GM12864 (cell line): ENCODE measurements around the gene GARS1.
"Not testable (repeated sequence)": the region's sequence is repeated elsewhere in the genome, so short reads cannot be mapped to it uniquely, and the experiment has no call there.

Source experiments
- DNase-seq: peaks from one replicate; pipeline ENCODE4 v3.0.0-alpha.2; 2011; ENCODE audit warnings: low read depth
- H3K4me3 ChIP-seq: 2 replicates; pipeline ENCODE4 v1.5.1; 2011; ENCODE audit warnings: mild to moderate bottlenecking, low read depth, low read length, control low read depth
- CTCF ChIP-seq: IDR thresholded peaks from 2 replicates; pipeline ENCODE4 v1.5.1; 2011; ENCODE audit warnings: low read depth, mild to moderate bottlenecking, moderate library complexity, low read length, control low read depth, inconsistent platforms; ENCODE audit errors: missing control alignments

Gene GARS1

GRCh38 chr7:30562498-30562897, 32.2 kb upstream of the GARS1 start:
- DNase-seq: no peak
- no peak for TF ChIP-seq CTCF
- H3K4me3 ChIP-seq: no peak overlapping the region

GRCh38 chr7:30562909-30563308, 31.8 kb upstream of the GARS1 start:
- no peak overlapping the region for H3K4me3 ChIP-seq
- TF ChIP-seq CTCF: no peak
- DNase-seq: no peak

- DNase-seq: no peak
- H3K4me3 ChIP-seq: no peak overlapping the region
- TF ChIP-seq CTCF: no peak
These were observed 31.2 kb upstream of the GARS1 start for GRCh38 chr7:30563326-30563942.

GRCh38 chr7:30564243-30564892, 30.3 kb upstream of the GARS1 start:
- DNase-seq: peak; percentile 50
- no peak overlapping the region for H3K4me3 ChIP-seq
- TF ChIP-seq CTCF: peak; percentile 95

- no peak for TF ChIP-seq CTCF
- H3K4me3 ChIP-seq: no peak overlapping the region
- no peak for DNase-seq
These were observed 28.1 kb upstream of the GARS1 start for GRCh38 chr7:30566596-30566995.

GRCh38 chr7:30567081-30567480, 27.6 kb upstream of the GARS1 start:
- no peak for TF ChIP-seq CTCF
- no peak for DNase-seq
- H3K4me3 ChIP-seq: no peak overlapping the region

- H3K4me3 ChIP-seq, DNase-seq: not testable (repeated sequence)
These were observed 24.4 kb upstream of the GARS1 start for GRCh38 chr7:30570238-30570637.
